TTC549 (cell line): ENCODE results near the gene HMG20B.

Experiments
- FAIRE-seq: peaks from 2 replicates; lab custom pipeline; 2012; peaks lifted over from hg19 to GRCh38; lab: Jason Lieb, UNC

Gene HMG20B

GRCh38 chr19:3608079-3608641, 35.4 kb downstream of the HMG20B start:
- no peak for FAIRE-seq

- FAIRE-seq = no peak
Measured at GRCh38 chr19:3608750-3609322, 36.1 kb downstream of the HMG20B start.

DNA sequence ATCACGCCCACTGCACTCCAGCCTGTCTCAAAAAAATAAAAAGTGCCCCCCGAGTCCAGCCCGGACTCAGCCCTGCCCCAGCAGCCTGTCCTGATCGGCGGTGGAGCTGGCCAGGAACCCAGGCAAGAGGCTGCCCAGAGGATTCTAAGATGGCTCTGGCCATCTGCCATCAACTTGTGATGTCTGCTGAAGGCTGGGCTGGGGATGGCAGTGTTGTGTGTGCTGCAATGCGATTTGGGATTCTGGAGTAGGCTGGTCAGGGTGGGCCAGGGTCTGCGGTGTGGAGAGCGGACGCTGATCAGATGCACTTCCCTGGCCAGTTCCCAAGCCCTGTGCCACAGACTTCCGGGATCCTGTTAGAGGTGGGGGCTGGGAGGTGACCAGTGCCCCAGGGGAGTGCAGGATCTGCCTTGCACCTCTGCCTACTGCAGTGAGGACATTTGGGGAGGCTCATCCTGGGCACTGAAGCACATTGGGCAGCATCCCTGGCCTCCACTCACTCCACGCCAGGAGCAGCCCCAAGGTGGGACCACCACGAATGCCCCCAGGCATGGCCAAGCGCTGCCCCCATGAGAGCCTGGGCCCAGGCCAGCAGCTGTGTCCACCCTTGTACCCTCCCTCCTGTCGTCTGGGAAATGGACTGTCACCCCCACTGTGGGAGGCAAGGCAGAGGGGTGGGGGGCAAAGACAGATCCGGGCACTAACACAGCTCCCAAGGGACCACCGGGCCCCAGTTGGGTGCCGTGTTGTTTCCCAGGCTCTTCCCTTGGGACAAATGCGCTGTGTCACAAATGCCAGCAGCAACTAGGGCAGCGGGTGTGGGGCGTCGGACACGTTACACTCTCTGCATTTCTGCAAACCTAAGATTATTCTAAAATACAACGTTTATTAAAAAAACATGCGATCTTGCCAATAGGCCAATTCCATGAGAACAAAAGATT, 37.3 kb downstream of the HMG20B start:
- FAIRE-seq = no peak

DNA sequence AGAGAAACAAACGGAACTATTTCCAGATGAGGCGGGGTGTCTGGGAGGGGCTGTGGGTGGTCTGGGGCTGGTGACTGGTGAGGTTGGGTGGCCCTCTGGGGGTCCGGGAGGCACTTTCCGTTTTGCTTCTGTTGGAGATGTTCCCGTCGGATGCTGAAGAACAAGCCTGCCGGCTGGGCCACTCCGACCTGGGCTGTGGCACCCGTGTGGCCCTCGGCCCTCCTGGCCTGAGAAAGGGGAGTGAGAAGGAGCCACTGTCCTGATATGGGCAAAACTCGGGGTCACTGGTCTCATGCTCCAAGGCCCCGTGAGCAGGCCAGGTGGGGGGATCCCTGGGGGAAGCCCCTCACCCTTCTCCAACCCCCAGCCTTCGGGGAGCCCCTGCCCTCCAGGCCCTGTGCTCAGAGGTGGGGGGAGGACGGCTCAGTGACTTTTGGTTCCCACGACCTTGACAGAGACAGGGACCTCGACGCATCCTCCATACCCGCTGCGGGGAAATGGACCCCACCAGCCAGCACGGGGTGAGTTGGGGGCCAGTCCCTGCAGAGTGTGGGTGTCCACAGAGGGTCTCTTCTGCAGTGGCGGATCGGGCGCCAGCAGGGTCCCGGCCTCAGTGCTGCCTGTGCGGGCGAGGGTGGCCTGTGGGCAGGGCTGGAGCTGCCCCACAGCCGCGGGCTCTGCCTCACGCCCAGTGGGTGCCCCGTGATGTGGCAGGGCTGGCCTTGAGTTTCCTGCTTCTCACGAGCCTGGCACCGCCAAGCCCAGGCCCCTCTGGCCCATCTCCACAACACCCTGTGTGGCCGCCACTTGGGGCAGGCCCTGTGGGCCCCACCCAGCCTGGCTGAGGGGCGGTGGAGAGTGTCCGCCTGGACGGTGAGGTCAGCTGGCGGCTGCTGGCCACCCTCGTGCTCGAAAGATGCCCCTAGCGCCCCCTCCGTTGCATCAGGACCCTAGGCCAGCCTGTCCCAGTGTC, 38.3 kb downstream of the HMG20B start:
- FAIRE-seq = no peak

DNA sequence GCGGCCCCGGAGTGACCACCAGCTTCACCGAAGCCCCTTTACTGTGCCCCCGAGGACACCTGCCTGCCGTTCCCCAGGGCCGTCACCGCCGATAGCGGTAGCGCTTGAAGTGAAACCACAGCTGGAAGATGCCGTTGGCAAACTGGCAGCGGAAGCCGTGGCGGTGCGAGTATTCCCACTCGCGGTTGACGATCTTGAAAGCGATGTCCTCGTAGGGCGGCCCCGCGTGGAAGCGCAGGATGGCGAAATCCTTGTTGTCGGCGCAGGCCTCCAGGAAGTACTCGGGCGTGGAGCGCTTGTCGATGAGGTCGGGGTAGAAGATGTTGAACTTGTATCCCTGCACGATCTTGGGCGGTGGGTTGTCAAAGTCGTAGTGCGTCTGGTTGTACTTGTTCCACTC, 39.1 kb downstream of the HMG20B start:
- FAIRE-seq = no peak

DNA sequence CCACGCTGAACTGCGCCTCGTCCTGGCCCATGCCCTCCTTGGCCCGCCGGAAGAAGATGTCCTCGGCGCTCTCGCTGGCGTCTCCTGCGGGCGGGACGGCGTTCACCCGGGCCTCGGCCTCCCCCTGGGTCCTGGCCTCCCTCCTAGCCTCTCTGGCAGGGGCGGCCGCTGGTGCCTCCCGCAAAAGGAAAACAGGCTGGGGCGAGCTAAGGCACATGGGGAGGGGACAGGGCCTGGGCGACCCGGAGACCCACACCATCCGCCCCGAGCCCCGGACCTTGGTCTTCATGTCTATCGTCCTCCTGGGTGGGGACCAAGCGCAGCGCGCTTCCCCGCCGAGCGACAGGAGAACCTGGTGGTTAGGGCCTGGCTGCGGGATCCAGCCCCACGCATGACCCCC, 39.6 kb downstream of the HMG20B start:
- FAIRE-seq = no peak

DNA sequence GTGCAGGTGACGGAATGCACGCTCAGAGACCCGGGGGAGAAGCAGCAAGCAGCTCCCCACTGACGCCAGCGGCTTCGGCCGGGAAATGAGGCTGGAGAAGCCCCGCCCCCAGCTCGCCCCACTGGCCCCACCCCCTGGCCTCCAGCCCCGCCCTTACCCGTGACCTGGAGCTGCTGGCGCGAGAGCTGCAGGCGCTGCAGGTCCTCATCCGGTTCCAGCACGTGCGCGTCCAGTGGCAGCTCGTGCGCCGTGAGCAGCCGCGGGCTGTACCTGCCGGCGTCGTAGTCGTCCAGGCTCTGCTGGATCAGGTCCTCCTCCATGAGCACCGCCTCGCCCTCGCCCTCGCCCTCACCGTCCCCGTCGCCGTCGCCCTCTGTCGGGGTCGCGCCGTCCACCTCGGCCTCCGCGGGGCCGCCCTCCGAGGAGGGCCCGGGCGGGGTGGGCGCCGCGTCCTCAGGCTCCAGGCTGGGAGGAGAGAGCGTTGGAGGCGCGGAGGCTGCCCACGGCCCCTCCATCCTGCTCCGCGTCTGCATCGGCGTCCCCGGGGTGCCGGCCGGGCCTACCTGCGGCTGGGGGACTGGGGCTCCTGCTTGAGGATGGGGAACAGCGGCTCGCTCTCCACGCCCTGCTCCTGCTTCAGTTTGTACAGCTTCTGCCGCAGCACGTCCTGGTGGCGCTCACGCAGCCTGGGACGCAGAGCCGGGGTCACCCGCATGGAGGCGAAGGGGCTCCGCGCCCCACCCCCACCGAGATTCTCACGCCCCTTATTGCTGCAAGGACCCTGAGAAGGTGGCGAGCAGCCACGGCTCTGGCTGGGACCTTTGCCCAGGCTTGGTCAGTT, 40.4 kb downstream of the HMG20B start:
- no peak for FAIRE-seq

DNA sequence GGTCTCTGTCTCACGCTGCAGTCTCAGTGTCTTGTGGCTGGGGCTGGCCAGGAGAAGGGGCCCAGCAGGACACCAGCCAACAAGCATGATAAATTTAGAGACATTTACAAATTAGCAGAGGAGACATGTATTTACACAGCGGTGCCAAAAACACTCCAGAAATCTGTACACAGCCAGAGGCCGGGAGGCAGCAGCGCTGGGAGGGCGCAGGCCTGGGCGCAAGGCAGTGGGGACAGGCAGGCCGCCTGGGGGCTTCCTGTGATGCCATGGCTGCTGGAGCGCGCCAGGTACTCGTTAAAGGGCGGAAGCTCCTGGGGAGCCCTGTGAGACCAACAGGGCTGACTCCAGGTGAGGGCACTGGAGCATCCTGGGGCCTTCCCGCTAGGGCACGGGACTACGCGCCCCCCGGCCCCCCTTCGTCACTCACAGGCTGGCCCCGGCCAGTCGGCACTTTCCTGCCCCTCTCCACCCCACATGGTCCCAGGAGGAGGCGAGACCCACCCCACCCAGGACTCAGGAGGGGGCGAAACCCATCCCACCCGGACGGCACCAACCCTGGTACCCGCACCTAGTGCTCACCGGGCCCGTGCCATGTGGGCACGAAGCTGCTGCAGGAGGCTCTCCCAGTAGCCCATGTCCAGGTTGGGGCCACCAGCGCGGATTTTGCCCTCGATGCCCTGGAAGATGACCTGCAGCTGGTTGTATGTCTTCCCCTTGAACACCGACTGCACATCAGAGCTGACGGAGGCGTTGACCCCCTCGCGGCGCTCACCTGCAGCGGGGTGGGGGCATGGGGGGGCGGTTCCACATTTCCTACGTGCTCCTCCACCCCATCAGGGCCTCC, 41.3 kb downstream of the HMG20B start:
- FAIRE-seq = no peak

GRCh38 chr19:3614858-3615505, 42.2 kb downstream of the HMG20B start:
- no peak for FAIRE-seq

DNA sequence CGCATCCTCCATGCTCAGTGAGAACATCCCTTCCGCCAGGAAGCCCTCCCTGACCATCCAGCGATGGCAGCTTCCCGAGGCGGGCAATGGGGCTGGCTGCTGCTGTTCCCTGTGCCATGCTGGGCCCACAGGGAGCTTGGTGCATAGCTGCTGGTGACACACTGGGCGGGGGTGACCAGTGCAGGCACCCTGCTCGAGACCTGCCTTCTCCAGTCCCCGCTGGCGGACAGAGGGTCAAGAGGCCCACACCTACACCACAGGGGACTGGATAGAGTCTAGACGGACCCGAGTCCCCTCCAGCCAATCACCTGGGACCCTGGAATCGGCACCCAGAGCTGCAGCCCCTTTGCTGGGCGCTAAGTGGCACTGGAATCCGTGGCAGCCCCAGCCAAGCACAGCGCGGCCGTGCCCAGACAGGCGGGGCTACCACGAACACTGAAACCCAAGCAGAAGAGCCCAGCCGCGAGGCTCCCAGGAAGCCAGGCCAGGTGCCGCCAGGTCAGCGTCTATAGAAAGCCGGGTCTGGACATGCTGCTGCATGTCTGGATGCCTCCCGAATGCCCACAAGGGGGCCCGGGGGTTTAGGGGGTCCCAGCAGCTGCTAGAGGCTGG, 42.9 kb downstream of the HMG20B start:
- FAIRE-seq = no peak

GRCh38 chr19:3617463-3617862, 44.7 kb downstream of the HMG20B start:
- no peak for FAIRE-seq

DNA sequence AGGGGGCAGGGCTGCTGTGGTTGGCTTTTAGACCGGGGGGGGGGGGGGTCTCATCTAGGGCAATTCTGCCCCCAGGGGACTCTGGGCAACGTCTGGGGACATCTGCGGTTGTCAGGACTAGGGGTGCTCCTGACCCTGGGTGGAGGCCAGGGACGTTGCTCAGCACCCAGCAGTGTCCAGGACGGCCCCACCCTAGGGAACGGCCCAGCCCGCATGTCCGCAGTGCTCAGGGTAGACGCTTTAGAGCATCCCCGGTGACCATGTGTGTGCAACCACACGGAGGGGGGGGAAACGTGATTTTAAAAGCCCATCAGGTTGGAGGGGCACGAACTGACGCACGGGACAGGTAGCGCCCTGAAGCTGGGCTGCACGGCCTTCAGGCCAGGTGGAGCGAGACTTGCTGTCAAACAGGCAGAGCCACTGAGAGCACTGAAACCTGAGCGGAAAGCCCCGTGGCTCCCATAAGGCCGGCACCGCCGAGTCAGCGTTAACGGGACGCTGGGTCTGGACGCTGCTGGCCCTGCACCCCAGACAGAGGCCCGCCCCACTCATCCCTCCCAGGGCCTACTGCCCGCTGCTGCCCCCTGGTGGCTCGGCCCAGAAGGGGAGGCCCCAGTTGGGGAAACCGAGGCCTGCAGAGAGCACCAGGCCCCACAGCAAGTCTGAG, 45.5 kb downstream of the HMG20B start:
- FAIRE-seq = no peak

- FAIRE-seq = no peak
Measured at GRCh38 chr19:3618811-3619630, 46.3 kb downstream of the HMG20B start.

GRCh38 chr19:3619631-3620012, 46.9 kb downstream of the HMG20B start:
- FAIRE-seq = no peak

- no peak for FAIRE-seq
Measured at GRCh38 chr19:3620145-3620816, 47.5 kb downstream of the HMG20B start.

DNA sequence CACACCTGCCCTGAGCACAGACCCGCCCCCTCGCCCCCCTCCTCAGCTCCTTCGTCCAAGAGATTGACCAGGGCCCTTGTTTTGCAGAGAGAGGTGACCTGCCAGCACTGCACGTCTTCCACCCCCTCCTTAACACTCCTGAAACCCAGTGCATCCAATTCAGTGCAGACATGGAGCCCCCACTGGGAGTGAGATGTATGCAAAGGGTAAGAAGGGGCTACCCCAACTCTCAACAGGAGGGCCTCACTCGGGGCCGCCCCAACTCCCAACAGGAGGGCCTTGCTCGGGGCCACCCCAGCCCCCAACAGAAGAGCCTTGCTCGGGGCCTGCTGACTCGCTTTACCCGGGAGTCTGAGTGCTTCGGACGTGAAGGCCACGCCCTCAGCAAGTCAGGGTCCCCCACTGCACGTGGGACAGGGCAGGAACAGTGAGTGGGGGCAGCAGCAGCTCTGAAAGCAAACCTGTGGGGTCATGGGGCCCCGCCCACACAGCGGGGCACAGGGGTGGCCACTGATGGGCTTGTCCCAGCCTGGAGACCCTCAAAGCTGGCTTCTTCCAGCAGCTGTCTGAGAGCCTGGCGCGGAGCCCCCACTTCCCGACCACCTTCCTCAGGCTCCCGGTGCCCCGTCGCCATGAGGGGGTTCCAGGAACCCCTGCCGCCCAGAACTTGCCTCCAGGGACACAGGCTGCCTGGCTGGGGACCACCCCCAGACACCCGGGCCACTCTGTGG, 48.2 kb downstream of the HMG20B start:
- no peak for FAIRE-seq

- FAIRE-seq = no peak
Measured at GRCh38 chr19:3621689-3622088, 48.9 kb downstream of the HMG20B start.
